HepG2 (cell line): Measurements from ENCODE around the gene RRP12. TPM values are rescaled to one million over a fixed set of nuclear protein-coding genes. Genes with fewer than 3 reads are reported as not detected.

Experiments
- ATAC-seq: fragments of 200-7000 bp; cut with Tn5 transposase; 3 replicates; pipeline ENCODE4 v1.9.1; 2020; ENCODE audit warnings: mild to moderate bottlenecking, moderate library complexity
- BruUV-seq: library from RNA; stranded (reverse); fragments of 400-500 nt; replicated peaks from 2 replicates; lab custom pipeline; 2021; lab: Mats Ljungman, UMichigan
- CTCF ChIA-PET: fragments of 300-600 bp; formaldehyde crosslinking; extraction: SDS; loops from one replicate; lab custom pipeline; 2021; ENCODE audit warnings: low total read pairs, inconsistent platforms, low intra/inter-chr PET ratio; lab: Yijun Ruan, JAX
- POLR2A ChIA-PET: fragments of 350-600 bp; sonication (Branson Sonifier 250); formaldehyde crosslinking; loops from one replicate; lab custom pipeline; 2020; ENCODE audit warnings: antibody characterized with exemption, inconsistent platforms; lab: Yijun Ruan, JAX
- DNase-seq: peaks from one replicate; pipeline ENCODE4 v3.0.0-alpha.2; 2015; ENCODE audit warnings: low spot score
- FAIRE-seq: peaks from 3 replicates; lab custom pipeline; 2011; peaks lifted over from hg19 to GRCh38; lab: Jason Lieb, UNC
- H2AFZ ChIP-seq: one replicate; pipeline ENCODE4 v1.6.1; 2011; ENCODE audit warnings: low read length, inconsistent platforms
- H3K27ac ChIP-seq: fragments of 300-600 bp; 3 replicates; pipeline ENCODE4 v1.8.0; 2011; ENCODE audit warnings: mixed run types, mild to moderate bottlenecking, mixed read lengths, low read length, inconsistent platforms; ENCODE audit not compliant: insufficient read depth; ENCODE audit errors: extremely low read length
- H3K27me3 ChIP-seq, 2 experiments: fragments of 200-600 bp in 1 of 2; 2 replicates in 1 of 2; 3 replicates in 1 of 2; pipeline versions ENCODE4 v1.6.0 to v1.8.0; 2011; ENCODE audit warnings: low read length in 2 of 2, mild to moderate bottlenecking in 2 of 2, moderate library complexity in 2 of 2, inconsistent platforms in 1 of 2; ENCODE audit not compliant: insufficient read depth in 2 of 2, control insufficient read depth in 1 of 2
- H3K36me3 ChIP-seq, 2 experiments: fragments of 200-600 bp in 1 of 2; replicated peaks in 1 of 2; 2 replicates in 1 of 2; 3 replicates in 1 of 2; pipeline versions ENCODE4 v1.5.1 to v1.8.0; 2011; ENCODE audit warnings: low read length in 2 of 2, inconsistent platforms in 1 of 2; ENCODE audit not compliant: insufficient read depth in 2 of 2, control insufficient read depth in 1 of 2
- H3K4me1 ChIP-seq: 2 replicates; pipeline ENCODE4 v1.5.1; 2012; ENCODE audit warnings: low read length, inconsistent platforms; ENCODE audit not compliant: insufficient read depth
- H3K4me2 ChIP-seq: 2 replicates; pipeline ENCODE4 v1.6.0; 2011; ENCODE audit warnings: low read depth, low read length, inconsistent platforms
- H3K4me3 ChIP-seq, 3 experiments: fragments of 200-600 bp in 1 of 3; sonication (generic), shearing (Covaris generic) in 1 of 3; replicated peaks in 1 of 3; 2 replicates each; pipeline ENCODE4 v1.5.1; 2011 to 2016; ENCODE audit warnings: low read length in 3 of 3, inconsistent platforms in 2 of 3, low read depth in 2 of 3, mild to moderate bottlenecking in 2 of 3, control low read depth in 1 of 3, mixed read lengths in 1 of 3; ENCODE audit not compliant: insufficient read depth in 1 of 3
- H3K79me2 ChIP-seq: one replicate; pipeline ENCODE4 v1.6.1; 2011; ENCODE audit warnings: low read length, inconsistent platforms; ENCODE audit not compliant: insufficient read depth
- H3K9ac ChIP-seq: 2 replicates; pipeline ENCODE4 v1.6.0; 2011; ENCODE audit warnings: mild to moderate bottlenecking, low read depth, low read length, inconsistent platforms; ENCODE audit not compliant: insufficient read depth
- H3K9me3 ChIP-seq: 2 replicates; pipeline ENCODE4 v1.5.1; 2012; ENCODE audit warnings: mild to moderate bottlenecking, low read length
- H4K20me1 ChIP-seq: 2 replicates; pipeline ENCODE4 v1.6.0; 2011; ENCODE audit warnings: inconsistent platforms, mild to moderate bottlenecking, low read length, moderate library complexity; ENCODE audit not compliant: insufficient read depth
- ETV6 ChIP-seq: sonication (generic); formaldehyde crosslinking; conservative IDR thresholded peaks from 2 replicates; pipeline ENCODE4 v1.4.0; 2020; ENCODE audit warnings: missing genetic modification reagents
- GATAD1 ChIP-seq: IDR thresholded peaks from 2 replicates; pipeline ENCODE4 v1.6.1; 2016; ENCODE audit warnings: missing genetic modification reagents, missing compliant biosample characterization
- HOXA5 ChIP-seq: sonication (generic); formaldehyde crosslinking; IDR thresholded peaks from 2 replicates; pipeline ENCODE4 v1.4.0; 2020; ENCODE audit warnings: missing genetic modification reagents
- MATR3 ChIP-seq: sonication (generic); formaldehyde crosslinking; IDR thresholded peaks from 2 replicates; pipeline ENCODE4 v1.4.0; 2020; ENCODE audit warnings: missing genetic modification reagents
- RARA ChIP-seq: IDR thresholded peaks from 2 replicates; pipeline ENCODE4 v1.6.1; 2016; ENCODE audit warnings: missing genetic modification reagents, missing compliant biosample characterization
- SOX13 ChIP-seq, 3 experiments: fragments of 450-650 bp in 1 of 3; sonication (generic) in 1 of 3; formaldehyde crosslinking in 1 of 3; IDR thresholded peaks in 2 of 3; conservative IDR thresholded peaks in 1 of 3; 2 replicates each; pipeline versions ENCODE4 v1.5.0 to v1.6.1; 2016 to 2020; ENCODE audit warnings: antibody characterized with exemption in 1 of 3, mild to moderate bottlenecking in 1 of 3, missing compliant biosample characterization in 1 of 3, missing genetic modification reagents in 1 of 3, moderate library complexity in 1 of 3
- SP1 ChIP-seq, 2 experiments: fragments of 450-650 bp in 1 of 2; sonication (generic) in 1 of 2; formaldehyde crosslinking in 1 of 2; IDR thresholded peaks; 2 replicates each; pipeline versions ENCODE4 v1.4.0 to v1.6.1; 2016 to 2020; ENCODE audit warnings: missing genetic modification reagents in 1 of 2
- TMF1 ChIP-seq: sonication (generic); formaldehyde crosslinking; IDR thresholded peaks from 2 replicates; pipeline ENCODE4 v1.8.1; 2022; ENCODE audit warnings: low read depth, missing genetic modification reagents
- TRIM24 ChIP-seq: sonication (generic); formaldehyde crosslinking; IDR thresholded peaks from 2 replicates; pipeline ENCODE4 v1.8.0; 2022; ENCODE audit warnings: mild to moderate bottlenecking, missing genetic modification reagents
- ZBTB8A ChIP-seq: sonication (generic); formaldehyde crosslinking; IDR thresholded peaks from 2 replicates; pipeline ENCODE4 v1.4.0; 2020; ENCODE audit warnings: mild to moderate bottlenecking, low read depth, missing genetic modification reagents, borderline replicate concordance
- ZKSCAN8 ChIP-seq: IDR thresholded peaks from 2 replicates; pipeline ENCODE4 v1.6.1; 2016; ENCODE audit warnings: borderline replicate concordance, missing genetic modification reagents, missing compliant biosample characterization
- ZNF263 ChIP-seq: sonication (generic); formaldehyde crosslinking; IDR thresholded peaks from 2 replicates; pipeline ENCODE4 v1.4.0; 2020; ENCODE audit warnings: missing genetic modification reagents
- ZNF333 ChIP-seq: sonication (generic); formaldehyde crosslinking; IDR thresholded peaks from 2 replicates; pipeline ENCODE4 v1.4.0; 2020; ENCODE audit warnings: mild to moderate bottlenecking, missing genetic modification reagents, borderline replicate concordance
- ZNF615 ChIP-seq: sonication (generic); formaldehyde crosslinking; IDR thresholded peaks from 2 replicates; pipeline ENCODE4 v1.5.0; 2020; ENCODE audit warnings: mild to moderate bottlenecking, missing genetic modification reagents, borderline replicate concordance
- ZNF773 ChIP-seq: sonication (generic); formaldehyde crosslinking; IDR thresholded peaks from 2 replicates; pipeline ENCODE4 v1.4.0; 2020; ENCODE audit warnings: missing genetic modification reagents, borderline replicate concordance
- ZNF781 ChIP-seq: sonication (generic); formaldehyde crosslinking; IDR thresholded peaks from 2 replicates; pipeline ENCODE4 v1.5.1; 2020; ENCODE audit warnings: borderline replicate concordance, mild to moderate bottlenecking, missing genetic modification reagents; ENCODE audit errors: not compliant biosample characterization
- WGBS: methylation state at CpG from one replicate; pipeline ENCODE4 v1.1.6; 2017; ENCODE audit warnings: low lambda C conversion rate; 5-methylcytosine and 5-hydroxymethylcytosine counted together
- in situ Hi-C: cut with HindIII; loops from 2 replicates; pipeline ENCODE4 v1.10.0; 2017; ENCODE audit warnings: low pct_unique_long_range_greater_than_20kb; ENCODE audit not compliant: extremely low pct_ligation_motif_present
- intact Hi-C: fragments of 100-400 bp; cut with micrococcal nuclease; formaldehyde crosslinking; loops from one replicate; pipeline ENCODE4 v1.10.0; 2022; ENCODE audit not compliant: unreplicated experiment
- polyA plus RNA-seq, 8 experiments: library from polyadenylated mRNA; depleted of rRNA in 3 of 8; stranded (reverse) in 7 of 8; unstranded in 1 of 8; fragments of >200 nt; fragmentation: Illumina TruSeq in 4 of 8; extraction: Trizol in 4 of 8; gene quantifications; 2 replicates each; pipeline versions ENCODE4 v1.2.1 to v1.2.3, GENCODE V29; 2011 to 2016; ENCODE audit warnings: low read depth in 4 of 8, missing spikeins in 1 of 8, mixed read lengths in 1 of 8; ENCODE audit not compliant: insufficient read depth in 1 of 8
- total RNA-seq, 5 experiments: library from RNA; depleted of rRNA; stranded (reverse); fragments of >200 nt; fragmentation: Illumina TruSeq; extraction: Trizol; gene quantifications; 2 replicates each; pipeline ENCODE4 v1.2.3, GENCODE V29; 2016; ENCODE audit warnings: low read depth in 1 of 5
- TF ChIP-seq, protein P1 (sequence below): sonication (generic); formaldehyde crosslinking; IDR thresholded peaks from 2 replicates; pipeline ENCODE4 v1.8.1; 2023; ENCODE audit warnings: missing genetic modification reagents, mild to moderate bottlenecking, borderline replicate concordance
- TF ChIP-seq, protein P2 (sequence below): sonication (generic); formaldehyde crosslinking; IDR thresholded peaks from 2 replicates; pipeline ENCODE4 v1.8.0; 2022; ENCODE audit warnings: missing genetic modification reagents, low read depth, mild to moderate bottlenecking, borderline replicate concordance
- TF ChIP-seq, protein P3 (sequence below): sonication (generic); formaldehyde crosslinking; conservative IDR thresholded peaks from 2 replicates; pipeline ENCODE4 v1.4.0; 2020; ENCODE audit warnings: missing genetic modification reagents
- TF ChIP-seq, protein P4 (sequence below): sonication (generic); formaldehyde crosslinking; IDR thresholded peaks from 2 replicates; pipeline ENCODE4 v1.5.0; 2020; ENCODE audit warnings: missing genetic modification reagents

The RRP12 gene
- total and polyA plus RNA-seq, 2 of the 13 experiments (the other 11 are each of a cell fraction or from before 2014, with no cell fraction given) = 13.2 to 39.4 TPM

DNA sequence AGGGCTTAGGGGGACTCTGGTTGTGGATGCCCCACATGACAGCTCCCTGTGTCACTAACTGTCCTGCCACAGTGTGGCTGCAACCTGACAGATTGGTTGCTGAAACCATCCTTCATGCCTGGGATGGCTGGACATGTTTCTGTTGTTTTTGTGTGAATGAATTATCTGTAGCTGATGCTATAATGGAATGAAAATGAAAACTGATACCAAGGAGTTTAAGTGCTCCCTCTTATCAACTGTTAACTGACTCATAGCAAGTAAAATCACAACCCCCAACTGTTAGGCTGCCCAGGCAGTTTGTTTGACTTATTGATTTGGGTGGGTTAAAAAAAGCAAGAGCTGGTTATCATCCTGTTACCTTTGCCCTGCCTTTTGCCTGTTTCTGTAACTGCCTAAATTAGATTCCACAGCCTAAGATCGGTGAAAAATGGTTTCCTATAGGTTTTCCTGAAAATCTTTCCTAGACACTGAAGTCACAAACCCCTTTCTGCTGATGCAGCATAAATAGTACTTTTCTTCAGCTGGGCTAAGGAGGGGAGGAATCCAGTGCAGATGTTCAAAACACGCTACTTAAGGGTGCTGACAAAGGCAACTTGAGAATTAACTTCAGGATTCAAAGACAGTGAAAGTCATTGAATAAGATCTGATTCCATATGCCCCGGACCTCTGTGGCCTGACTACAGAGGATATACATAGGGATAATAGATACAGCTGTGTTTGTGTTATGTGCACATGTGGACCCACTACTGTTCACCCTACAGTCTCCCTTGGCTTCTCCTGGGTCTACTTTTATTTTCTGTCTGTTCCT, 72.3 kb downstream of the RRP12 start:
- peak; percentile 90 for DNase-seq
- H3K4me3 ChIP-seq = peak overlapping the region in 2 of 3 experiments; percentile 41 to 59; a peak in 5 of 6 replicates
- in situ Hi-C loops = no loop called here
- no peaks in the 10 kb centered on the region for H4K20me1 ChIP-seq
- intact Hi-C loops = loop anchor here (2.0 kb wide), 1 partner anchor 36 kb away; the partner anchor contains the start of gene ARHGAP19
- peak overlapping the region; percentile 89 for H3K4me2 ChIP-seq
- H3K79me2 ChIP-seq = peaks cover 38% of the 10 kb centered on the region
- H3K4me1 ChIP-seq = peaks cover 74% of the 10 kb centered on the region
- BruUV-seq = no TSS peak
- ChIA-PET POLR2A (interaction anchor here (1.2 to 7.4 kb wide), 8 partner anchors 10 to 255 kb away, joined by 3 to 98 read pairs (median 9); partner anchors contain the start of genes ARHGAP19, FRAT1, HOGA1 and RRP12), CTCF (interaction anchor here (1.2 kb wide), 1 partner anchor 50 kb away, joined by 3 read pairs; no protein-coding TSS in a partner anchor)
- H3K27ac ChIP-seq = peak overlapping the region; percentile 91
- no peaks in the 10 kb centered on the region for H3K27me3 ChIP-seq
- FAIRE-seq = peak; percentile 61
- 21% methylated on average over 3 of the region's 3 CpGs for WGBS
- H3K9ac ChIP-seq = peak overlapping the region; percentile 72
- H2AFZ ChIP-seq = no peak overlapping the region
- no peaks in the 10 kb centered on the region for H3K36me3 ChIP-seq
- no peaks in the 10 kb centered on the region for H3K9me3 ChIP-seq
- peak; percentile 61 for ATAC-seq
- TF ChIP-seq, protein P1, sequence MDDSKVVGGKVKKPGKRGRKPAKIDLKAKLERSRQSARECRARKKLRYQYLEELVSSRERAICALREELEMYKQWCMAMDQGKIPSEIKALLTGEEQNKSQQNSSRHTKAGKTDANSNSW (CRISPR knock-in tag) = no peak
- TF ChIP-seq ZNF781 (CRISPR knock-in tag) = no peak
- no peak for TF ChIP-seq ETV6 (CRISPR knock-in tag)
- no peak for TF ChIP-seq TRIM24
- no peak for TF ChIP-seq SP1 (IDR thresholded peaks at IDR 0.05)
- no peak for TF ChIP-seq SP1 (CRISPR knock-in tag; IDR thresholded peaks at IDR 0.05)
- TF ChIP-seq TMF1 (CRISPR knock-in tag) = no peak
- TF ChIP-seq ZBTB8A = no peak
- no peak for TF ChIP-seq ZNF615 (CRISPR knock-in tag)
- no peak for TF ChIP-seq MATR3
- no peak for TF ChIP-seq ZNF333
- TF ChIP-seq ZNF263 (CRISPR knock-in tag) = peak; percentile 93
- TF ChIP-seq GATAD1 (CRISPR knock-in tag) = 0 out of 2 replicates have a peak, but pooled peaks have one; percentile 49
- peak; percentile 89 for TF ChIP-seq RARA (CRISPR knock-in tag)
- no peak for TF ChIP-seq HOXA5 (CRISPR knock-in tag)
- TF ChIP-seq ZKSCAN8 (CRISPR knock-in tag) = peak; percentile 77; the same call in 1 of the 2 replicates
- TF ChIP-seq, protein P2, sequence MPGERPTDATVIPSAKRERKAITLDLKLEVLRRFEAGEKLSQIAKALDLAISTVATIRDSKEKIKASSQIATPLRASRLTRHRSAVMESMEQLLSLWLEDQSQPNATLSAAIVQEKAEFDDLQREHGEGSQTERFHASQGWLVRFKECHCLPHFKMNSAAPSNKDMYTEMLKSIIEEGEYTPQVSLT (CRISPR knock-in tag) = no peak
- TF ChIP-seq SOX13 (IDR thresholded peaks at IDR 0.05) = peak; percentile 24; the same call in 1 of the 2 replicates
- TF ChIP-seq SOX13 (CRISPR knock-in tag; conservative IDR thresholded peaks at IDR 0.05 in 1 of 2, IDR thresholded peaks at IDR 0.05 in 1 of 2) = peak in 1 of 2 experiments; percentile 87; a peak in 2 of 4 replicates
- TF ChIP-seq ZNF773 = no peak
- TF ChIP-seq, protein P3, sequence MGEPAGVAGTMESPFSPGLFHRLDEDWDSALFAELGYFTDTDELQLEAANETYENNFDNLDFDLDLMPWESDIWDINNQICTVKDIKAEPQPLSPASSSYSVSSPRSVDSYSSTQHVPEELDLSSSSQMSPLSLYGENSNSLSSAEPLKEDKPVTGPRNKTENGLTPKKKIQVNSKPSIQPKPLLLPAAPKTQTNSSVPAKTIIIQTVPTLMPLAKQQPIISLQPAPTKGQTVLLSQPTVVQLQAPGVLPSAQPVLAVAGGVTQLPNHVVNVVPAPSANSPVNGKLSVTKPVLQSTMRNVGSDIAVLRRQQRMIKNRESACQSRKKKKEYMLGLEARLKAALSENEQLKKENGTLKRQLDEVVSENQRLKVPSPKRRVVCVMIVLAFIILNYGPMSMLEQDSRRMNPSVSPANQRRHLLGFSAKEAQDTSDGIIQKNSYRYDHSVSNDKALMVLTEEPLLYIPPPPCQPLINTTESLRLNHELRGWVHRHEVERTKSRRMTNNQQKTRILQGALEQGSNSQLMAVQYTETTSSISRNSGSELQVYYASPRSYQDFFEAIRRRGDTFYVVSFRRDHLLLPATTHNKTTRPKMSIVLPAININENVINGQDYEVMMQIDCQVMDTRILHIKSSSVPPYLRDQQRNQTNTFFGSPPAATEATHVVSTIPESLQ (CRISPR knock-in tag) = no peak
- TF ChIP-seq, protein P4, sequence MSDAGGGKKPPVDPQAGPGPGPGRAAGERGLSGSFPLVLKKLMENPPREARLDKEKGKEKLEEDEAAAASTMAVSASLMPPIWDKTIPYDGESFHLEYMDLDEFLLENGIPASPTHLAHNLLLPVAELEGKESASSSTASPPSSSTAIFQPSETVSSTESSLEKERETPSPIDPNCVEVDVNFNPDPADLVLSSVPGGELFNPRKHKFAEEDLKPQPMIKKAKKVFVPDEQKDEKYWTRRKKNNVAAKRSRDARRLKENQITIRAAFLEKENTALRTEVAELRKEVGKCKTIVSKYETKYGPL (CRISPR knock-in tag) = no peak
